ENCODE results near the gene SLC35E3.

The SLC35E3 gene

GRCh38 chr12:68771223-68771925, 25.4 kb downstream of the SLC35E3 start:
- no peak for DNase-seq

GRCh38 chr12:68772714-68773113, 26.7 kb downstream of the SLC35E3 start:
- no peak for DNase-seq

GRCh38 chr12:68773582-68773981, 27.6 kb downstream of the SLC35E3 start:
- no peak for DNase-seq

- DNase-seq, result no peak
Measured at GRCh38 chr12:68775121-68775630, 29.2 kb downstream of the SLC35E3 start.

- no peak for DNase-seq
Measured at GRCh38 chr12:68776976-68777610, 31.1 kb downstream of the SLC35E3 start.

- DNase-seq, result no peak
Measured at GRCh38 chr12:68779280-68779679, 33.3 kb downstream of the SLC35E3 start.

GRCh38 chr12:68780731-68781130, 34.8 kb downstream of the SLC35E3 start:
- DNase-seq, result no peak

GRCh38 chr12:68781728-68782127, 35.8 kb downstream of the SLC35E3 start:
- DNase-seq, result no peak

GRCh38 chr12:68784015-68784414, 38.0 kb downstream of the SLC35E3 start:
- no peak for DNase-seq

GRCh38 chr12:68785358-68785757, 39.4 kb downstream of the SLC35E3 start:
- no peak for DNase-seq

- DNase-seq, result no peak
Measured at GRCh38 chr12:68785823-68786222, 39.8 kb downstream of the SLC35E3 start.

- no peak for DNase-seq
Measured at GRCh38 chr12:68786929-68787328, 41.0 kb downstream of the SLC35E3 start.

GRCh38 chr12:68788554-68789143, 42.7 kb downstream of the SLC35E3 start:
- no peak for DNase-seq

- no peak for DNase-seq
Measured at GRCh38 chr12:68789144-68789878, 43.3 kb downstream of the SLC35E3 start.

- DNase-seq, result no peak
Measured at GRCh38 chr12:68790081-68790951, 44.3 kb downstream of the SLC35E3 start.

GRCh38 chr12:68790952-68791234, 44.9 kb downstream of the SLC35E3 start:
- DNase-seq, result no peak

GRCh38 chr12:68791897-68792481, 46.0 kb downstream of the SLC35E3 start:
- no peak for DNase-seq

- DNase-seq, result no peak
Measured at GRCh38 chr12:68792952-68793351, 47.0 kb downstream of the SLC35E3 start.

GRCh38 chr12:68793436-68793835, 47.5 kb downstream of the SLC35E3 start:
- DNase-seq, result no peak

GRCh38 chr12:68793975-68794652, 48.1 kb downstream of the SLC35E3 start:
- no peak for DNase-seq

- DNase-seq, result no peak
Measured at GRCh38 chr12:68794653-68795251, 48.8 kb downstream of the SLC35E3 start.
